Activated CD4-positive, alpha-beta memory T cell treated with anti-CD3 and anti-CD28 coated beads for 36 hours (primary cell): ENCODE data around the gene ASTE1. TPM values are rescaled to one million over a fixed set of nuclear protein-coding genes. Genes with fewer than 3 reads are reported as not detected.
"Not testable (repeated sequence)": the region's sequence is repeated elsewhere in the genome, so short reads cannot be mapped to it uniquely, and the experiment has no call there.

Source experiments
- CTCF ChIA-PET: fragments of 350-600 bp; sonication (Branson Sonifier 250); formaldehyde crosslinking; loops from one replicate; lab custom pipeline; 2021; ENCODE audit warnings: antibody characterized with exemption, inconsistent platforms; lab: Charles Lee
- POLR2A ChIA-PET: fragments of 350-600 bp; sonication (Branson Sonifier 250); formaldehyde crosslinking; loops from one replicate; lab custom pipeline; 2021; ENCODE audit warnings: antibody characterized with exemption; lab: Charles Lee
- DNase-seq: peaks from one replicate; pipeline ENCODE4 v3.0.0-alpha.2; 2020
- H3K27ac Mint-ChIP-seq: one replicate; pipeline ENCODE4 v1.8.0; 2021; ENCODE audit warnings: mixed read lengths
- H3K27me3 Mint-ChIP-seq: one replicate; pipeline ENCODE4 v1.8.0; 2021; ENCODE audit warnings: mixed read lengths
- H3K36me3 Mint-ChIP-seq: one replicate; pipeline ENCODE4 v1.8.0; 2021; ENCODE audit warnings: mixed read lengths
- H3K4me1 Mint-ChIP-seq: one replicate; pipeline ENCODE4 v1.8.0; 2021; ENCODE audit warnings: low read depth, mixed read lengths
- H3K4me3 Mint-ChIP-seq: one replicate; pipeline ENCODE4 v1.8.0; 2021; ENCODE audit warnings: mild to moderate bottlenecking, mixed read lengths
- H3K9me3 Mint-ChIP-seq: one replicate; pipeline ENCODE4 v1.8.0; 2021; ENCODE audit warnings: mixed read lengths
- intact Hi-C: fragments of 100-400 bp; cut with micrococcal nuclease; formaldehyde crosslinking; loops from one replicate; pipeline ENCODE4 v1.15.1; 2023
- total RNA-seq, 2 experiments: library from RNA; stranded (reverse); gene quantifications; one replicate each; pipeline ENCODE4 v1.2.3, GENCODE V29; 2021

Gene ASTE1
- total RNA-seq, 2 experiments from 2014 or later: 7.8 to 10.1 TPM

DNA sequence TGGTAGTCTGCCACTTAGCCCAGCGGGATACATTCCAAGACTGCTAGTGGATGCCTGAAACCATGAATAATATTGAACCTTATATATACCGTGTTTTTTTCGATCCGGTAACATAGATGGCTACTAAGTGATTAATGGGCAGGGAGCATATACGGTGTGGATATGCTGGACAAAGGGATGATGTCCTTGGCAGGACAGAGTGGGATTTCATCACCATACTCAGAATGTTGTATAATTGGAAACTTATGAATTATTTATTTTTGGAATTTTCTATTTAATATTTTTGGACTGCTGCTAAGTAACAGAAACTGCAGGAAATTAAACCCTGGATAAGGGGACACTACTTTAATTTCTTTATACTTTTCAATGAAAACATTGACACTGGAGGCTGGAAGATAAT, 53.2 kb downstream of the ASTE1 start:
- POLR2A ChIA-PET: no interaction called here
- no peak overlapping the region for H3K4me3 Mint-ChIP-seq
- H3K9me3 Mint-ChIP-seq: no peaks in the 10 kb centered on the region
- CTCF ChIA-PET: no interaction called here
- DNase-seq: no peak
- H3K27ac Mint-ChIP-seq: no peak overlapping the region
- no peaks in the 10 kb centered on the region for H3K27me3 Mint-ChIP-seq
- H3K4me1 Mint-ChIP-seq: peaks cover 8% of the 10 kb centered on the region
- intact Hi-C loops: no loop called here
- H3K36me3 Mint-ChIP-seq: peaks cover 34% of the 10 kb centered on the region

DNA sequence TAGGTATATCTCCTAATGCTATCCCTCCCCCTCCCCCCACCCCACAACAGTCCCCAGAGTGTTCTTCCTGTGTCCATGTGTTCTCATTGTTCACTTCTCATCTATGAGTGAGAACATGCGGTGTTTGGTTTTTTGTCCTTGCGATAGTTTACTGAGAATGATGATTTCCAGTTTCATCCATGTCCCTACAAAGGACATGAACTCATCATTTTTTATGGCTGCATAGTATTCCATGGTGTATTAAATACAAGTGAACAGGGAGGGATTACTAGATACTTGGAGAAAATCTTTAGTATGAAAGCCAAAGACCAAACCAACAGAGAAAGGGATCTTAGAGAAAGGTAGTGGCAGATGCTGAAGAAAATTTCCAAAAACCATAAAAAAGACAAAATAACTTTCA, 54.0 kb downstream of the ASTE1 start:
- intact Hi-C loops, H3K9me3 Mint-ChIP-seq, H3K4me1 Mint-ChIP-seq, H3K4me3 Mint-ChIP-seq, H3K27me3 Mint-ChIP-seq, H3K27ac Mint-ChIP-seq, CTCF ChIA-PET, DNase-seq, POLR2A ChIA-PET: not testable (repeated sequence)
- peaks cover 38% of the 10 kb centered on the region for H3K36me3 Mint-ChIP-seq

DNA sequence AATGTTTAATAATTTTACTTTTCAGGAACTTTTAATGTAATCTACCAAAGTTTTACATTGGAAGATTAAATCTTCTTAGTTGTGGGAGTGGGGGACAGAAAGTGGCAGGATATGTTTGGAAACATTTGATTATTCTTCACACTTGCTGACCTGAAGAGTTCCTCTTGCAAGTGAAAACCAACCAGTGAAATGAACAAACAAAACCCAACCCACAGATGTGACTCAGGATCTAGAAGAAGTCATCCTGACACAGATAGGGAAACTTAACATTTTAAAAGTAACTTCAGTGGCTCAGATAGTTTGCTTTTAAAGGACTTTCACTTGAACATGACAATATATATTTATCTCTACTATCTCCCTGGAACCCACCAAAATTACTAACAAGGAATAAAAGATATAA, 55.4 kb downstream of the ASTE1 start:
- intact Hi-C loops: no loop called here
- no peak for DNase-seq
- H3K4me3 Mint-ChIP-seq: no peak overlapping the region
- H3K36me3 Mint-ChIP-seq: peaks cover 45% of the 10 kb centered on the region
- peaks cover 8% of the 10 kb centered on the region for H3K4me1 Mint-ChIP-seq
- CTCF ChIA-PET: no interaction called here
- no peak overlapping the region for H3K27ac Mint-ChIP-seq
- no peaks in the 10 kb centered on the region for H3K9me3 Mint-ChIP-seq
- no peaks in the 10 kb centered on the region for H3K27me3 Mint-ChIP-seq
- POLR2A ChIA-PET: no interaction called here

DNA sequence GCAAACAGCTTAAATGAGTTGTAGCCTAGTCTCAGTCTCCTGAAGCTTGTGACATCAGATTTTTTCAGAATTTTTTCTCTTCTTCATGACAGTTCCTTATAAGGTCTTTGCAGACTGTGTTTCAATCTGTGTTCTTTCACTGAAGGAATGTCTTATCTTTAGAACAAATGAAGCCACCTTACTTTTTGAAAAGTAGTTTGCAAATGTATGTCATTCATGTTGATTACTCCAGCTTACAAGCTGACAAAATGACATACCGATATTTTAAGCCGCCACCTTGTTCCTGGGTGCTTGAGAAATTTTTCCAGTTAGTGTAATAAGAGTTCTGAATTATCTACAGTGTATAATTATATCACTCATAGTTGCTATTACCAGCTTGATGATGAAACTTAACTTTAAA, 57.0 kb downstream of the ASTE1 start:
- H3K27ac Mint-ChIP-seq: no peak overlapping the region
- intact Hi-C loops: no loop called here

DNA sequence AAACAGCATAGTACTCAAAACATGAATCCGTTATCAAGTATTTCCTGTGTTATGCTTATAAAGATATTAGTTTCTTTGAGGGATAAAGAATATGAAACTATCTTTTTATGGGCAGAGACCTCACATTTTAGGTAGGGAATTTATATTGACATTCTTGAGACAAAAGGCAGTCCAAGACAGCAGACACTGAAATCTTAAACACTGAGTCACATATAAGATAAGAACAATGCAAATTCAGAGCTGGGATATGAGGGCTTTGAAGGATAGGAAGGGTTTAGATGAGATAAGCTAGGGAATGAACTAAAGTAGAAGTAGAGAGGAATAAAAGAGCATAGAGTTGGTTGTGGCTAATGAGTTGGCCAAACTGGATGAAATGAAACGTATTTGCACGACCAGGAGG, 58.4 kb downstream of the ASTE1 start:
- CTCF ChIA-PET: interaction anchor here (1.0 kb wide), 1 partner anchor 74 kb away, joined by 3 read pairs; the partner anchor contains the start of gene ATP2C1
- intact Hi-C loops: no loop called here

More for the DNA sequence above, 57.0 kb downstream of the ASTE1 start:
- H3K9me3 Mint-ChIP-seq: no peaks in the 10 kb centered on the region
- POLR2A ChIA-PET: interaction anchor here (0.6 kb wide), 1 partner anchor 752 kb away, joined by 3 read pairs; no protein-coding TSS in a partner anchor
- peaks cover 8% of the 10 kb centered on the region for H3K4me1 Mint-ChIP-seq
- CTCF ChIA-PET: no interaction called here
- no peaks in the 10 kb centered on the region for H3K27me3 Mint-ChIP-seq
- DNase-seq: no peak
- H3K36me3 Mint-ChIP-seq: peaks cover 52% of the 10 kb centered on the region
- no peak overlapping the region for H3K4me3 Mint-ChIP-seq

DNA sequence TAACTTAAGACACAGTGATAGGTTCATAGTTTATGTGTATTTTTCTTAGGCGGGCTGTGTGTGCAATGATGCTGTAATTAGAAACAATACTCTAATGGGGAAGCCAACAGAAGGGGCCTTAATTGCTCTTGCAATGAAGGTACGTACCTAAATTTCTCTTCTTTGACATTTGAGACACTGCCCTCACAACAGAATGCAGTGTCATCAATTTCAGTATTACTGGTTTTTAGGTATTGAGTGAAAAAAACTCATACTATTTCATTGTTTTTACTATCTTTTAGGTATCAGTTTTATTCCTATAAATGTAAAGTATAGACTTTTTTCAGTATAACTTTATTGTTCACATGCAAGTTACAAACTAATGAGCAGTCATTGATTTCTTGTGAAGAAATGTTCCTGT, 59.3 kb downstream of the ASTE1 start:
- Mint-ChIP-seq H3K9me3 (no peaks in the 10 kb centered on the region), H3K36me3 (peaks cover 49% of the 10 kb centered on the region), H3K27me3 (no peaks in the 10 kb centered on the region), H3K27ac (no peak overlapping the region), H3K4me1 (peaks cover 8% of the 10 kb centered on the region), H3K4me3 (no peak overlapping the region)
- intact Hi-C loops: no loop called here
- no peak for DNase-seq
- ChIA-PET CTCF (no interaction called here), POLR2A (no interaction called here)

More for the DNA sequence above, 58.4 kb downstream of the ASTE1 start:
- Mint-ChIP-seq H3K36me3 (peaks cover 52% of the 10 kb centered on the region), H3K27me3 (no peaks in the 10 kb centered on the region), H3K4me3 (no peak overlapping the region), H3K4me1 (peaks cover 8% of the 10 kb centered on the region), H3K9me3 (no peaks in the 10 kb centered on the region), H3K27ac (no peak overlapping the region)
- DNase-seq: no peak
- POLR2A ChIA-PET: no interaction called here

DNA sequence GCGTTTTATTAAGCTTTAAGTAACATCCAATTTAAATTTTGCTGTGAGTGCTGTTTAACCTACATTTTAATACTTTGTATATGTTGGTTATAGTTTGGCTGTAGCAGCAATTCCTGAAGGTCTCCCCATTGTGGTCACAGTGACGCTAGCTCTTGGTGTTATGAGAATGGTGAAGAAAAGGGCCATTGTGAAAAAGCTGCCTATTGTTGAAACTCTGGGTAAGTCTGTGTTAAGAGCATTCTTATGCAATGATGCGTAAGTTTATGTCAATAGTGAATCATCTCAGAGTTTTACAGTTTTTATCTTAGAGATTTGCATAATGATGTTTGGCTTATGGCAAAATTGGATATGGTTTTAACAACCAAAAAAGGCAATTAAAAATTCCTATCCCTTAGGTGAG, 62.7 kb downstream of the ASTE1 start:
- intact Hi-C loops: no loop called here
- H3K27ac Mint-ChIP-seq: no peak overlapping the region
- H3K27me3 Mint-ChIP-seq: no peaks in the 10 kb centered on the region
- CTCF ChIA-PET: no interaction called here
- H3K4me3 Mint-ChIP-seq: no peak overlapping the region
- peaks cover 50% of the 10 kb centered on the region for H3K36me3 Mint-ChIP-seq
- H3K4me1 Mint-ChIP-seq: no peaks in the 10 kb centered on the region
- no peak for DNase-seq
- H3K9me3 Mint-ChIP-seq: no peaks in the 10 kb centered on the region
- POLR2A ChIA-PET: no interaction called here

Other genes starting within 250 kb of the ASTE1 start
- gene ATP2C1, start 132.7 kb downstream of the ASTE1 start, total RNA-seq: 10 to 100 TPM; 49.8 to 53.2 TPM
- 1 to 10 TPM; 1.2 to 1.3 TPM for gene NEK11, start 52 bp upstream of the ASTE1 start, total RNA-seq